HG03280 (cell line): Measurements from ENCODE around the gene PLA2G10.
"Not testable (repeated sequence)": the region's sequence is repeated elsewhere in the genome, so short reads cannot be mapped to it uniquely, and the experiment has no call there.

Experiments used
- ATAC-seq: cut with Tn5 transposase; IDR thresholded peaks from one replicate; pipeline ENCODE4 v1.9.1; 2021; ENCODE audit warnings: mild to moderate bottlenecking, moderate library complexity; ENCODE audit not compliant: unreplicated experiment

Gene PLA2G10, protein sequence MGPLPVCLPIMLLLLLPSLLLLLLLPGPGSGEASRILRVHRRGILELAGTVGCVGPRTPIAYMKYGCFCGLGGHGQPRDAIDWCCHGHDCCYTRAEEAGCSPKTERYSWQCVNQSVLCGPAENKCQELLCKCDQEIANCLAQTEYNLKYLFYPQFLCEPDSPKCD

DNA sequence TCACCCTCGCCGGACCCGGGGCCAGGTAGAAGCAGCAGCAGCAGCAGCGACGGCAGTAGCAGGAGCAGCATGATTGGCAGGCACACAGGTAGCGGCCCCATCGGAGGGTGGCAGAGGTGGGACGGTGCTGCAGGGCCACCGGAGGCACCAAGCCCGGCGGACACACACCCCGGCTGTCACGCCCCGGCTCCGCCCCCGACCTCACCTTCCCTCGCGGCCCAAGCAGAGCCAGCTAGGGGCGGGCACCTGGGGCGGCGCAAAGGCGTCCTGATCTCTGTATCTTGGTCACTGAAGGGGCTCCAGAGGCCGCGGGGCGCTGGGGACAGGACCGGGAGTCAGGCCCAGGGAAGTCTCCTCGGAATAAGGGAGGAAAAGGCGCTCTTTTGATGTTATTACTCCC lies at the start of gene PLA2G10:
PLA2G10 (minus strand) TSS at position 180 of the 400 bp plus-strand sequence; CDS start at position 101, 79 bp downstream.
- not testable (repeated sequence) for ATAC-seq

DNA sequence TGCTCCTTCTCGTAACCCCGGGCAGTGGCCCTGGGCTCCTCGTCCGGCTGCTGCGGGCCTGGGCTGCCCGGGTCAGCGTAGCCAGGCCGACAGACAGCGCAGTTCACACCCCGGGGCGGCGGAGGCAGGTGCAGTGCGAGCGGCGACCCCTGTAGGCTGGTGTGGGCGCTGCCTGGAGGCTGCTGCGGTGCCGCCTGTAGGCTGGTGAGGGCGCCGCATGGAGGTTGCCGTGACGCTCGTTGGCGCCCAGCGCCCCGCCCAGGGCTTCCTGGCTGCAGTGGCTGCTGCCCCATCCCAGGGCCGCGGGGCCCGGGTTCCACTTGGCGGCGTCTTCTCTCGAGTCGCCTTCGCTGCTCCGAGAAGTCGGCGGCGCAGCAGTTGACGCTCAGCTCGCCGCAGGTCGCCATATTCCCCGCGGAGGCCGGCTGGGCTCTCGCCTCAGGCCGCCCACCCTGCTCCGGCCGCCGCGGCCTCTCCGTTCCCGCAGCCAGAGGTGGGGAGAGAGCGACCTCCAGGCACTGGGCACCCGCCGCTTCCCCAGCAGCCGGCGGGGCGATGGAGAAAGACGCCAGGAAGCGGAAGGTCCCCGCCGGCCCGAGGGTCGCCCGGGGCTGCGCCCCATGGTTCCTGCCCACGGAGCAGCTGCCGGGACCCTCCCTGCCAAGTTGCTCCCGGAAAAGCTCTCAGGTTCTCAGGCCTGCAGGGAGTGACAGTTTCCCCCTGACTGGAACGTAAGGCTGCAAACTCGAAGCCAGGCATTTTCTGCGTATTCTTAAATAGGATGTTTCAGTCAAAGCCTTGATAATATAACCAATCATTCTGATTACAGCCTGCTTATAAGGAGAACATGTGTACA lies 48.4 kb upstream of the PLA2G10 start, which contains the start of gene NPIPA2:
NPIPA2 (plus strand) TSS at position 261 of the 856 bp plus-strand sequence. CDS start 5,533 bp downstream, outside the sequence.
- peak; percentile 98 for ATAC-seq

DNA sequence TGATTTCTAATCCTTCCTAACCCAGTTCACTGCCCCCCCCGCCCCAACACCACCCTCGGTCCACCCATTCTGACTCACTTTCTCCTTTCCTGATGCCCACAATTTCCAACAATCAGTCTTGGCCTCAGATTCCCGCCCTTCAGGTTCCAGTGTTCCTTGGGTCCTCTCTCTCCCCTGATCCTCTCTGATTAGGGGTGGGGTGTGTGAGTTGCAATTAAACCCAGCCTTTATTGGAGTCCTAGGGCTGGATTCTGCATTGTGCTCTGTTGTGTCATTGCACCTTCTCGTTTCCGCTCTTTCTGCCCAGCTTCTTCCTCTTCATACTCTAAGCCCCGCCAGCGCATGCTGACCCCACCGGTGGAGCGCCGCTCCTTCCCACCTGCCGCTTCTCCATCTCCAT lies 47.7 kb upstream of the PLA2G10 start:
- ATAC-seq = not testable (repeated sequence)

DNA sequence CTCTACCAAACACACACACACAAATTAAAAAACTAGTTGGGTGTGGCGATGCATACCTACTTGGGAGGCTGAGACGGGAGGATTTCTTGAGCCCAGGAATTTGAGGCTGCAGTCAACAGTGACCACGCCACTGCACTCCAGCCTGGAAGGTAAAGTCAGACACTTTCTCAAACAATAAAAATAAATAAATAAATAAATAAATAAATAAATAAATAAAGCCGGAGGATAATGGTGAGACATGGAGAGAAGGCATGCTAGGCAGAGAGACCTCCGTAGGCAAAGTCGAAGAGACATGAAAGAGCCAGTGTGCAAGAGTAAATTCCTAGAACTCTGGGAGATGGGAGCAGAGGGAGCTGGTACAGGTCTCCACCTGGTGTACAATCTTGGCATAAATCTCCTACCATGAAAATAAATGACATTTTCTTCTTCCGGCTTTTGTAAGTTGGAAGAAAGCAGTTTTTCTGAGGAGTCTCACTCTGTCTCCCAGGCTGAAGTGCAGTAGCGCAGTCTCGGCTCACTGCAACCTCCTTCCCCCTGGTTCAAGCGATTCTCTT lies 46.8 kb upstream of the PLA2G10 start:
- ATAC-seq = not testable (repeated sequence)

DNA sequence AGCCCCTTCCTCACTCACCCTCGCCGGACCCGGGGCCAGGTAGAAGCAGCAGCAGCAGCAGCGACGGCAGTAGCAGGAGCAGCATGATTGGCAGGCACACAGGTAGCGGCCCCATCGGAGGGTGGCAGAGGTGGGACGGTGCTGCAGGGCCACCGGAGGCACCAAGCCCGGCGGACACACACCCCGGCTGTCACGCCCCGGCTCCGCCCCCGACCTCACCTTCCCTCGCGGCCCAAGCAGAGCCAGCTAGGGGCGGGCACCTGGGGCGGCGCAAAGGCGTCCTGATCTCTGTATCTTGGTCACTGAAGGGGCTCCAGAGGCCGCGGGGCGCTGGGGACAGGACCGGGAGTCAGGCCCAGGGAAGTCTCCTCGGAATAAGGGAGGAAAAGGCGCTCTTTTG lies 39.1 kb upstream of the PLA2G10 start:
- ATAC-seq = not testable (repeated sequence)

DNA sequence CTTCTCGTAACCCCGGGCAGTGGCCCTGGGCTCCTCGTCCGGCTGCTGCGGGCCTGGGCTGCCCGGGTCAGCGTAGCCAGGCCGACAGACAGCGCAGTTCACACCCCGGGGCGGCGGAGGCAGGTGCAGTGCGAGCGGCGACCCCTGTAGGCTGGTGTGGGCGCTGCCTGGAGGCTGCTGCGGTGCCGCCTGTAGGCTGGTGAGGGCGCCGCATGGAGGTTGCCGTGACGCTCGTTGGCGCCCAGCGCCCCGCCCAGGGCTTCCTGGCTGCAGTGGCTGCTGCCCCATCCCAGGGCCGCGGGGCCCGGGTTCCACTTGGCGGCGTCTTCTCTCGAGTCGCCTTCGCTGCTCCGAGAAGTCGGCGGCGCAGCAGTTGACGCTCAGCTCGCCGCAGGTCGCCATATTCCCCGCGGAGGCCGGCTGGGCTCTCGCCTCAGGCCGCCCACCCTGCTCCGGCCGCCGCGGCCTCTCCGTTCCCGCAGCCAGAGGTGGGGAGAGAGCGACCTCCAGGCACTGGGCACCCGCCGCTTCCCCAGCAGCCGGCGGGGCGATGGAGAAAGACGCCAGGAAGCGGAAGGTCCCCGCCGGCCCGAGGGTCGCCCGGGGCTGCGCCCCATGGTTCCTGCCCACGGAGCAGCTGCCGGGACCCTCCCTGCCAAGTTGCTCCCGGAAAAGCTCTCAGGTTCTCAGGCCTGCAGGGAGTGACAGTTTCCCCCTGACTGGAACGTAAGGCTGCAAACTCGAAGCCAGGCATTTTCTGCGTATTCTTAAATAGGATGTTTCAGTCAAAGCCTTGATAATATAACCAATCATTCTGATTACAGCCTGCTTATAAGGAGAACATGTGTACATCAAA lies 9.3 kb upstream of the PLA2G10 start, which contains the start of gene NPIPA3:
NPIPA3 (plus strand) TSS at position 256 of the 856 bp plus-strand sequence. CDS start 5,533 bp downstream, outside the sequence.
- peak; percentile 99 for ATAC-seq

DNA sequence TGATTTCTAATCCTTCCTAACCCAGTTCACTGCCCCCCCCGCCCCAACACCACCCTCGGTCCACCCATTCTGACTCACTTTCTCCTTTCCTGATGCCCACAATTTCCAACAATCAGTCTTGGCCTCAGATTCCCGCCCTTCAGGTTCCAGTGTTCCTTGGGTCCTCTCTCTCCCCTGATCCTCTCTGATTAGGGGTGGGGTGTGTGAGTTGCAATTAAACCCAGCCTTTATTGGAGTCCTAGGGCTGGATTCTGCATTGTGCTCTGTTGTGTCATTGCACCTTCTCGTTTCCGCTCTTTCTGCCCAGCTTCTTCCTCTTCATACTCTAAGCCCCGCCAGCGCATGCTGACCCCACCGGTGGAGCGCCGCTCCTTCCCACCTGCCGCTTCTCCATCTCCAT lies 8.6 kb upstream of the PLA2G10 start:
- not testable (repeated sequence) for ATAC-seq

DNA sequence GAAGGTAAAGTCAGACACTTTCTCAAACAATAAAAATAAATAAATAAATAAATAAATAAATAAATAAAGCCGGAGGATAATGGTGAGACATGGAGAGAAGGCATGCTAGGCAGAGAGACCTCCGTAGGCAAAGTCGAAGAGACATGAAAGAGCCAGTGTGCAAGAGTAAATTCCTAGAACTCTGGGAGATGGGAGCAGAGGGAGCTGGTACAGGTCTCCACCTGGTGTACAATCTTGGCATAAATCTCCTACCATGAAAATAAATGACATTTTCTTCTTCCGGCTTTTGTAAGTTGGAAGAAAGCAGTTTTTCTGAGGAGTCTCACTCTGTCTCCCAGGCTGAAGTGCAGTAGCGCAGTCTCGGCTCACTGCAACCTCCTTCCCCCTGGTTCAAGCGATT lies 7.8 kb upstream of the PLA2G10 start:
- not testable (repeated sequence) for ATAC-seq

DNA sequence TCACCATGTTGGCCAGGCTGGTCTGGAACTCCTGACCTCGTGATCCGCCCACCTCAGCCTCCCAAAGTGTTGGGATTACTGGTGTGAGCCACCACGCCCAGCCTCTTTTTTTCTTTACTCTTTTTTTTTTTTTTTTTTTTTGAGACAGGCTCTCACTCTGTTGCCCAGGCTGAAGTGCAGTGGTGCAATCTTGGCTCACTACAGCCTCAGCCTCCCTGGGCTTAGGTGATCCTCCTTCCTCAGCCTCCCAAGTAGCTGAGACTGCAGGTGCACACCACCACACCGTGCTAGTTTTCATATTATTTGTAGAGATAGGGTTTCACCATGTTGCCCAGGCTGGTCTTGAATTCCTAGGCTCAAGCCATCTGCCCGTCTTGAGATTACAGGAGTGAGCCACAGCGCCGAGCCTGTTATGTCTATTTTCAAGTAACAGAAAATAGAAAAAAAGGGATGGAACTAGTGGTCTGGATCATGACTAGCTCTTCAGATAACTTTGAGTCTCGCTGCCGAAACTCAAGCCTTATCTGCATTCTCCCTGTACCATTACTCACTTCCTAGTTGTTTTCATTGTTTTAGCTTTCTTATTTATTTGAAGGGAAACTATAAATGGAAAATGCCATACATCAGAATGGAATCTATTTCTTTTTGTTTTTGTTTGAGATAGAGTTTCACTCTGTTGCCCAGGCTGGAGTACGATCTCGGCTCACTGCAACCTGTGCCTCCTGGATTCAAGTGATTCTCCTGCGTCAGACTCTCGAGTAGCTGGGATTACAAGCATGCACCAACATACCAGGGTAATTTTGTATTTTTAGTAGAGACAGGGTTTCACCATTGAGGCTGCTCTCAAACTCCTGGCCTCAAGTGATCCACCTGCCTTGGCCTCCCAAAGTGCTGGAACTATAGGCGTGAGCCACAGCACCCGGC lies 8.0 kb downstream of the PLA2G10 start:
- ATAC-seq = not testable (repeated sequence)

DNA sequence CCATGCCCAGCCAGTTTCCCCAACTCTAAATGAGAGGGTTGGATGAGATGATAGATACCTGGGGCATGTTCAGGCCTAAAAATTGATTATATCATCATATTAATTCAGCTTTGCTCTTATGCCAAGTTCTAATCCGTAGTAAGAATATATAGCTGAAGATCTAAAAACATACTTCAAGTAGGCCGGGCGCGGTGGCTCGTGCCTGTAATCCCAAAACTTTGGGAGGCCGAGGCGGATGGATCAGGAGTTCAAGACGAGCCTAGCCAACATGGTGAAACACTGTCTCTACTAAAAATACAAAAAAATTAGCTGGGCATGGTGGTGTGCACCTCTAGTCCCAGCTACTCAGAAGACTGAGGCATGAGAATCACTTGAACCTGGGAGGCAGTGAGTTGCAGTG lies 12.0 kb downstream of the PLA2G10 start:
- no peak for ATAC-seq

DNA sequence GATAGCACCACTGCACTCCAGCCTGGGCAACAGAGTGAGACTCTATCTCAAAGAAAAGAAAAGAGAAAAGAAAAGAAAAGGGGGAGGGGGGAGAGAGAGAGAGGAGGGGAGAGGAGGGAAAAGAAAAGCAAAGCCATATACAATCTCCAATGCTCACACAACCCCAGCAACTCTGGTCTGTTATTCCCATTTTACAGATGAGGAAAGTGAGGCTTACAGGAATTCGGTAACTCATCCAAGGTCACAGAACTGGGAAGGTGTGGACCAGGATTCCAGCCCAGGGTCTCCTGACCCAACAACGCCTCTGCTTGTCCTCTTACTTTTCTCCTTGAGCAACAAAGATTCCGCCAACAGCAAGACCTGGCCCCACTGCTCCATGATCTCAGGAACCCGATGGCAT lies 13.0 kb downstream of the PLA2G10 start:
- no peak for ATAC-seq

DNA sequence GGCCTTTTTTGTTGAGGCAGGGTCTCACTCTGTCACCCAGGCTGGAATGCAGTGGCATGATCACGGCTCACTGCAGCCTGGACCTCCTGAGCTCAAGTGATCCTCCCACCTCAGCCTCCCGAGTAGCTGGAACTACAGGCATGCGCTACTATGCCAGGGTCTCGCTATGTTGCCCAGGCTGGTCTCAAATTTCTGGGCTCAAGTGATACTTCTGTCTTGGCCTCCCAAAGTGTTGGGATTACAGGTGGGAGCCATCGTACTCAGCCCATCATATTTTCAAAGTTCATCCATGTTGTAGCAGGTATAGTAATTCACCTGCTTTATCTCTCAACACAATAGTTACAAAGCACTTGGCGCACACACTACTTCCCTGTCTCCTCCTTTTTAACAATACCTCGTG lies 13.7 kb downstream of the PLA2G10 start:
- ATAC-seq = not testable (repeated sequence)

DNA sequence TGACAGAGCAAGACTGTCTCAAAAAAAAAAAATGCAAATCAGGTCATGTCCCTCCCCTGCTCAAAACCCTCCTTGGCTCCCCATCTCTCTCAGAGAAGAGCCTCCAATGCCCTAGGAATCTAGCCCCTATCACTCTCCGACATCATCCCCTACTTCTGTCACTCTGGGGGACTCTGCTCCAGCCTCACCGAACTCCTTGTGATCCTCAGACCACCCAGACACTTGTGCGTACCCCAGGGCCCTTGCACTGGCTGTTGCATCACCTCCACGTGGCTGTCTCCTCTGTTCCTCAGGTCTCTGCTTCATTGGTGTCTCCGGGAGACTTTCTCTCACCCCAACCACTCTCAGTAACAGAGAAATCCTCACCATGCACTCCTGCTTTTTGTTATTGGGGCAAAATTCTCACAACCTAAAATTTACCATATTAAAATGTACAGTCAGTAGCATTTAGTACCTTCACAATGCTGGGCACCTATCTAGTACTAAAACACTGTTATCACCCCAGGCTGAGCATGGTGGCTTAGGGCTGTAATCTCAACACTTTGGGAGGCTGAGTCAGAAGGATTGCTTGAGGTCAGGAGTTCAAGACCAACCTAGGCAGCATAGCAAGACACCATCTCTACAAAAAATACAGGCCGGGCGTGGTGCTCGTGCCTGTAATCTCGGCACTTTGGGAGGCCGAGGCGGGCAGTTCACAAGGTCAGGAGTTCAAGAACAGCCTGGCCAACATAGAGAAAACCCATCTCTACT lies 15.2 kb downstream of the PLA2G10 start:
- ATAC-seq = no peak

DNA sequence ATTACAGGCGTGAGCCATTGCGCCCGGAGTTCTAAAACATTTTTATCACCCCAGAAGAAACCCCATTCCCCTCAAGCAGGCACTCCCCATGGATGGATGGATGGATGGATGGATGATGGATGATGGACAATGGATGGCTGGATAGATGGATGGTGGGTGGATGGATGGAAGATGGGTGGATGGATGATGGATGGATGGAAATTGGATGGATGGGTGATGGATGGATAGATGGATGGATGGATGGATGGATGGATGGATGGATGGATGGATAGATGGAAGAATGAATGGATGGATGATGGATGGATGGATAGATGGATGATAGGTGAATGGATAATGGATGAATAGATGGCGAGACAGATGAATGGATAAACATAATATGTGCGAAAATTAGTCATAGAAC lies 16.5 kb downstream of the PLA2G10 start:
- ATAC-seq = no peak

DNA sequence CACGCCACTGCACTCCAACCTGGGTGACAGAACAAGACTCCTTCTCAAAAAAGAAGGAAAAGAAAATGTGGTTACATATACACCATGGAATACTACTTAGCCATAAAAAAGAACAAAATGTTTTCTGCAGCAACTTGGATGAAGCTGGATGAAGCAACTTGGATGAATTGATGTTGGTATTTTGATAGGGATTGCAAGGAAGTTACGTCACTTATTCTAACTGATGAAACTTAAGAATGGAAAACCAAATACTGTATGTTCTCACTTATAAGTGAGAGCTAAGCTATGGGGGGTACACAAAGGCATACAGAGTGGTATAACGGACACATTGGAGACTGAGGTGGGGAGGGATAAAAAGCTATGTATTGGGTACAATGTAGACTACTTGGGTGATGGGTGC lies 17.5 kb downstream of the PLA2G10 start:
- ATAC-seq = no peak

DNA sequence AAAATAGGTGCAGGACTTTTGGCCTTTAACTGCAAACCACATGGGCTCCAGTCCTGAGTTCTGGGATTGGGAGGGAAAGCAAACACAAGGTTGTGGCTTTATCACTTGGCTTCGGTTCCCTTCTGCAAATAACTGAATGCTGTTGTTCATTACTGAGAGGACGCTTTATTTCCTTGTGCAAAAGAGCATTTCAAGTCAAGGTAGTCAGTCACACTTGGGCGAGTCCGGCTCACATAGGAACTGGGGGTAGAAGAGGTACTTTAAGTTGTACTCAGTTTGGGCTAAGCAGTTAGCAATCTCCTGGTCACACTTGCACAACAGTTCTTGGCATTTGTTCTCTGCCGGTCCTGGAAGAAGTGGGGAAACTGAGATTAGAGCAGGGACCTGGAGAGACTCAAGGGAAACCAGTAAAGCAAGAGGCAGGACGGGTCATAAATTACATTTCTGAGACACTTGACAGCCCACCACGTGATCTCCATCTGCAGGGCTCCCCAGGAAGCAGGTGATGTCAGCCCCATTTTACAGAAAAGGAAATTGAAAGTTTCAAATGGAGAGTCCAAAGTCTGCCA lies 21.6 kb downstream of the PLA2G10 start:
- ATAC-seq = peak; percentile 83

DNA sequence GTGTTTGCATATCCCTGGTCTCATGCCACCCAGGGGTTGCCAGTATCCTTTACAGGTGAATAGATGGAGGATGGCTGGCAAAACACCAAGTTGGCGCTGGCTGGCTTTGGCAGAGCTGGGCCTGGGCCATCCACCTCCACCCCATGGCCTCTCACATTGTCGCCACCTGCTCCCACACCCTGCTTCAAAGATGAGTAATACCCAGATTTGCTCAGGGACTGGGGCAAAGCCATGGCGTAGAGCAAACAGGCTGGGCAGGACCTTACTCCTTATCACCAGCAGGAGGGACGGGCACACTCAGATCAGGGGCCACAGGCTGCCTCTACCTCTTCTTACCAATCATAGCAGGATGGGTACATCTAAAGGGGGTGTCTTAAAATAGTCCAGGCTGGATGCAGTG lies 24.3 kb downstream of the PLA2G10 start:
- ATAC-seq = no peak

DNA sequence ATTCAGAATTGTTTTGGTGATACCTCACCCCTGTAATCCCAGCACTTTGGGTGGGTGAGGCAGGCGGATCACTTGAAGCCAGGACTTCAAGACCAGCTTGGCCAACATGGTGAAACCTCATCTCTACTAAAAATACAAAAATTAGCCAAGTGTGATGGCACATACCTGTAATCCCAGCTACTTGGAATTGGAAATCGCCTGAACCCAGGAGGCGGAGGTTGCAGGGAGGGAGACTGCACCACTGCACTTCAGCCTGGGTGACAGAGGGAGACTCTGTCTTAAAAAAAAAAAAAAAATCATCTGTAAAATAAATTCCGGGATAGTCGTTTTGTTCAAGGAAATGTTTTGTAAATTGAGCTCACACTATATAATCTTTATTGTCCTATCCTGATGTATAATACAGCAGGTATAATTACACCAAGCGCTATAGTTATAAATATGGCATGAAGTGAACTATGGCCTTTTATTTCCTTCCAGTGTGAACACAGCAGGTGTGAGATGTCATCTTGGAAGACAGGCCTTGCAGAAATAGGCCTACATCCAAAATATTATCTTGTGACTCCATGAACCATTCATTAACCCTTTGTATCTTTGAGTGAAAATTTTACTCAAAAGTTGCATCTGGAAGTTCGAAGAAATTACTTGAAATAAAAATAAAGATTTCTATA lies 25.4 kb downstream of the PLA2G10 start:
- ATAC-seq = no peak
